ENCODE data around the gene WWOX. TPM values are rescaled to one million over a fixed set of nuclear protein-coding genes. Genes with fewer than 3 reads are reported as not detected.

Gene WWOX
- total and polyA plus RNA-seq, 2 of the 13 experiments (the other 11 are each of a cell fraction or from before 2014, with no cell fraction given) = 9.1 to 37.4 TPM

GRCh38 chr16:78122774-78123315, 23.4 kb downstream of the WWOX start (continued):
- TF ChIP-seq CHD4 (IDR thresholded peaks at IDR 0.05; ENCODE audit: borderline replicate concordance, low read length) (no peak; the same call in 1 of the 2 replicates), ZNF615 (CRISPR knock-in tag; IDR thresholded peaks at IDR 0.05; ENCODE audit: borderline replicate concordance) (no peak), NRL (CRISPR knock-in tag; IDR thresholded peaks at IDR 0.05; ENCODE audit: borderline replicate concordance) (no peak), STAG1 (CRISPR knock-in tag; IDR thresholded peaks at IDR 0.05) (peak; percentile 80), ZNF512 (CRISPR knock-in tag; IDR thresholded peaks at IDR 0.05) (no peak), CREB3 (CRISPR knock-in tag; IDR thresholded peaks at IDR 0.05) (no peak), ZNF350 (CRISPR knock-in tag; IDR thresholded peaks at IDR 0.05; ENCODE audit: borderline replicate concordance, low read depth) (no peak), SMC3 (IDR thresholded peaks at IDR 0.05; ENCODE audit: low read length) (peak; percentile 74), CENPBD1 (CRISPR knock-in tag; IDR thresholded peaks at IDR 0.05; ENCODE audit: borderline replicate concordance, low read depth) (no peak), ZNF652 (CRISPR knock-in tag; IDR thresholded peaks at IDR 0.05; ENCODE audit: borderline replicate concordance, low read depth) (no peak), RBAK (CRISPR knock-in tag; IDR thresholded peaks at IDR 0.05) (no peak), RFX3 (CRISPR knock-in tag; IDR thresholded peaks at IDR 0.05) (no peak), ZNF572 (CRISPR knock-in tag; IDR thresholded peaks at IDR 0.05) (no peak), REPIN1 (CRISPR knock-in tag; IDR thresholded peaks at IDR 0.05; ENCODE audit: borderline replicate concordance, low read depth) (no peak), TARDBP (CRISPR knock-in tag; IDR thresholded peaks at IDR 0.05) (no peak), PAXIP1 (CRISPR knock-in tag; conservative IDR thresholded peaks at IDR 0.05) (no peak), PHB2 (IDR thresholded peaks at IDR 0.05; ENCODE audit: partially characterized antibody) (no peak), HIC2 (CRISPR knock-in tag; IDR thresholded peaks at IDR 0.05; ENCODE audit: low read depth) (no peak), SP140L (CRISPR knock-in tag; IDR thresholded peaks at IDR 0.05; ENCODE audit: borderline replicate concordance) (0 out of 2 replicates have a peak, but pooled peaks have one; percentile 31), TGIF2 (CRISPR knock-in tag; IDR thresholded peaks at IDR 0.05) (no peak), SOX13 (IDR thresholded peaks at IDR 0.05) (no peak), SOX13 (CRISPR knock-in tag; conservative IDR thresholded peaks at IDR 0.05 in 1 of 2, IDR thresholded peaks at IDR 0.05 in 1 of 2) (peak in 1 of 2 experiments; percentile 38; a peak in 1 of 4 replicates)
